ENCODE results near the gene RNF213.

The RNF213 gene

DNA sequence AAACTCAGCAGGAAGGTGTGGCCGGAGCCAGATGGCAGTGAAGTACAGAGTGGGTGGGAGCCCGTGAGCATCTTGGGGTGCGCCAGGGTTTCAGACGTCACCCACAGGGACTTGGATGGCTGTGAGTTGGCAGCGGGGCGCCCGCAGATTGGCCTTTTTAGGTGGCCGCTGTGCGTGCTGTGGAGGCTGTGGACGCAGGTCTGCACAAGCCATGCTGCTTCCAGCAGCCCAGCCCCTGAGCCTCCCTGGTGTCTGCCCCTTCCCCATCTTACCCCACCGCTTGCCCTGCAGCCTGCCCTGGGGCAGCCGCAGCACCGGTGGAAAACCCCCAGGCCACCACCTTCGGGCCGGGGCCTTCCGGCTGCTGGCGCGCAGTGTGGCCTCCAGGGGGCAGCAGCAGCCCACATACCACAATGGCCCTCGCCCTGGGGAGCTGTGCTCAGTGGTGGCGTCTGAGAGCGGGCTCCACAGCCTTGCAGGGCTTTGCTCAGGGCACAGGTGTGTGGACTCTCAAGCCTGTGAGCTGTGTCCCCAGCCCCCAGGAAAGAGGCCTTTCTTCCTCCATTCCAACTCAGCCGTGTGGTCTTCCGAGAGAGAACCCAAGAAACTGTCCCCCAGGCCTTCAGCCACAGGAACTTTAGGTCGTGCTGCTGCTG, 166.1 kb downstream of the RNF213 start:
- Mint-ChIP-seq H3K9me3 (no peaks in the 10 kb centered on the region), H3K27ac (no peak overlapping the region), H3K4me1 (peaks cover 14% of the 10 kb centered on the region), H3K4me3 (no peak overlapping the region), H3K27me3 (no peaks in the 10 kb centered on the region), H3K36me3 (no peaks in the 10 kb centered on the region)

DNA sequence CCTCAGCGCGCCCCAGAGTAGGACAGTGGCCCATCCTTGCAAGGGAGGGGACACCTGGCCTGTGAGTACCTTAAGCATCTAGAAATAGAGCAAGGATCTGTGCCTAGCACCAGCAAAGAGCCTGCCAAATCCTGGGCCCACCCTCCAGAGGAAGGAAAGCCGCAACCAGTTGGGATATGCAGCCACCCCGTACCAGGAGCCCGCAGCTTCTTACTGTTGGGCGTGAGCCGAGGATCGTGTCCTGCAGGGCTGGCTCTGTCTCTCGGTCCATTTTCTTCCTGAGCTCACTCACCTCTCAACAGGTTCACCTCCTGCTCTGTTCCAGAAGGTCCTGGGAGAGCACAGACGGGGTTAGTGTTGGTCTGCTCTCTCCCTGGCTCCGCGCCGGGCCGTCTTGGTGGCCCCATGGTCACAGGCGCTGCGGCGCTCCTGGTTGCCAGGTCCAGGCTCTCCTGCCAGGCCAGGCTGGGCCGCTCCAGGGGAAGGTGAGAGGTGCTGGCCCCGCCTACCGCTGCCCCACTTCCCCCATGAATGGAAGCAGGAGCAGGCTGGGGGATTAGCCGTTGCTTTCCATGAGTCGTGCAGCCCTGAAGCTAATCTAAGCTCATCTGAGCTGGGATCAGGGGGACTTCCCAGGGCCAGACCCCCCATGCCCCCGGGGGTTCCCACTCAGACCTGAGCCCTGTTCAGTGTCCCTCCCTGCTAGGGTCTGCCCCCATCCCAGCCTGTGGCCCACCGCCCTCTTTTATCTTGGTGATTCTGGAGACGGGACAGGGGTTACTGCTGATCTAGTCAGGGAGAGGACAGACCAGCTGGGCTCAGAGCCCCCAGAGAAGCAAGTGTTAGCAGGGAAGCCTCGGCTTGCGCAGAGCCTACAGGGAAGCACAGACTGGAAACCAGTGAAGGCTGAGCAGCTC, 167.0 kb downstream of the RNF213 start:
- Mint-ChIP-seq H3K9me3 (no peaks in the 10 kb centered on the region), H3K36me3 (no peaks in the 10 kb centered on the region), H3K4me1 (peaks cover 14% of the 10 kb centered on the region), H3K27me3 (no peaks in the 10 kb centered on the region), H3K27ac (no peak overlapping the region), H3K4me3 (no peak overlapping the region)

DNA sequence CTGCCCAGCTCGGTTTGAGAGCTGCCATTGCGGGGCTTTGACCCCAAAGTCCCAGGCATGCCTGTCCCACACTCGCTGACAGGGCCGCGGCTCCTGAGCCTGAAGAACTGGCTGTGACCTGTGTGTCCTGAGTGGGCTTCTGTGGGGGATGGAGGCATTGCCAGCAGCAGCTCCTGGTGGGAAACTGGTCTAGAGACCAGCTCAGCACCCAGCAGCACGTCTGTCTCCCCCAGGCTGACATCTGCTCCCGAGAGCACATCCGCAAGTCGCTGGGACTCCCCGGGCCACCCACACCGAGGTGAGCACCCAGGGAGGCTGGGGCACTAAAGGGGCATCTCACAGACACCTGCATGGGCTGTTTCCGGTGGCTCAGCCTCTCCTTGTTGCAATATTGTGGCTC, 167.7 kb downstream of the RNF213 start:
- no peak overlapping the region for H3K4me3 Mint-ChIP-seq
- H3K36me3 Mint-ChIP-seq: no peaks in the 10 kb centered on the region
- H3K27me3 Mint-ChIP-seq: no peaks in the 10 kb centered on the region
- H3K9me3 Mint-ChIP-seq: no peaks in the 10 kb centered on the region
- no peak overlapping the region for H3K27ac Mint-ChIP-seq
- peaks cover 14% of the 10 kb centered on the region for H3K4me1 Mint-ChIP-seq

GRCh38 chr17:80428796-80429195, 168.1 kb downstream of the RNF213 start:
- Mint-ChIP-seq H3K27ac (no peak overlapping the region), H3K4me1 (peaks cover 14% of the 10 kb centered on the region), H3K36me3 (no peaks in the 10 kb centered on the region), H3K4me3 (no peak overlapping the region), H3K9me3 (no peaks in the 10 kb centered on the region), H3K27me3 (no peaks in the 10 kb centered on the region)

- H3K27ac Mint-ChIP-seq: no peak overlapping the region
- no peak overlapping the region for H3K4me3 Mint-ChIP-seq
- peaks cover 10% of the 10 kb centered on the region for H3K4me1 Mint-ChIP-seq
- no peaks in the 10 kb centered on the region for H3K27me3 Mint-ChIP-seq
- H3K36me3 Mint-ChIP-seq: no peaks in the 10 kb centered on the region
- H3K9me3 Mint-ChIP-seq: no peaks in the 10 kb centered on the region
These were observed 169.0 kb downstream of the RNF213 start for GRCh38 chr17:80429356-80430275.

GRCh38 chr17:80430446-80431245, 170.0 kb downstream of the RNF213 start:
- no peaks in the 10 kb centered on the region for H3K9me3 Mint-ChIP-seq
- H3K36me3 Mint-ChIP-seq: no peaks in the 10 kb centered on the region
- H3K27me3 Mint-ChIP-seq: no peaks in the 10 kb centered on the region
- no peak overlapping the region for H3K27ac Mint-ChIP-seq
- H3K4me3 Mint-ChIP-seq: no peak overlapping the region
- H3K4me1 Mint-ChIP-seq: peaks cover 10% of the 10 kb centered on the region

GRCh38 chr17:80431246-80432195, 170.9 kb downstream of the RNF213 start:
- Mint-ChIP-seq H3K36me3 (no peaks in the 10 kb centered on the region), H3K4me3 (no peak overlapping the region), H3K27ac (no peak overlapping the region), H3K9me3 (no peaks in the 10 kb centered on the region), H3K27me3 (no peaks in the 10 kb centered on the region), H3K4me1 (peaks cover 4% of the 10 kb centered on the region)

- Mint-ChIP-seq H3K27me3 (no peaks in the 10 kb centered on the region), H3K9me3 (no peaks in the 10 kb centered on the region), H3K4me1 (no peaks in the 10 kb centered on the region), H3K27ac (no peak overlapping the region), H3K4me3 (no peak overlapping the region), H3K36me3 (no peaks in the 10 kb centered on the region)
These were observed 171.8 kb downstream of the RNF213 start for GRCh38 chr17:80432350-80432955.

- H3K9me3 Mint-ChIP-seq: no peaks in the 10 kb centered on the region
- no peaks in the 10 kb centered on the region for H3K4me1 Mint-ChIP-seq
- H3K27ac Mint-ChIP-seq: no peak overlapping the region
- H3K27me3 Mint-ChIP-seq: no peaks in the 10 kb centered on the region
- H3K4me3 Mint-ChIP-seq: no peak overlapping the region
- no peaks in the 10 kb centered on the region for H3K36me3 Mint-ChIP-seq
These were observed 172.4 kb downstream of the RNF213 start for GRCh38 chr17:80432961-80433550.

DNA sequence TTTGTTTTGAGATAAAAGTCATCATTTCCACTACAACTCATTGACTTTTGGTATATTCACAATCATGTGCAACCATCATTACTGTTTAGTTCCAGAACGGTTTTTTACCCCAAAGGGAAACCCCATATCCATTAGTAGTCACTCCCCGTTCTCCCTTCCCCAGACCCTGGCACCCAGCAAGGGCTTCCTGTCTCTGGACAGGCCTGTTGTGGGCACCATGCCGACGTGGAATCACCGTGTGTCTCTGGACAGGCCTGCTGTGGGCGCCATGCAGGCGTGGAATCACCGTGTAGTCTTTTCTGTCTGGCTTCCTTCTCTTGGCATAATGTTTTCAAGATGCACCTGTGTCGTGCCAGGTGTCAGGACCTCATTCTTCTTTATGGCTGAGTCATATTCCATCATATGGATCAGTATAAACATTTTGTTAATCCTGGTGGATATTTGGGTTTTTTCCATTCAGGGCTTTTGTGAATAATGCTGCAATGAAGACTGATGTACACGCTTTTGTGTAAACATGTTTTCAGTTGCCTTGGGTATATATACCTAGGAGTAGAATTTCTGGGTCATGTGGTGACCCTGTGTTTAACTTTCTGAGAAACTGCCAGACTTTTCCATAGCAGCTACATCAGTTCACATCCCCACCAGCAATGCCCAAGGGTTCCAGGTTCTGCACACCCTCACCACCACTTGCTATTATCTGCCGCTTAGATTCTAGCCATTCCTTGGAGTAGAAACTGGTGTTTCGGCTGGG, 173.4 kb downstream of the RNF213 start:
- Mint-ChIP-seq H3K9me3 (no peaks in the 10 kb centered on the region), H3K27ac (no peak overlapping the region), H3K4me1 (no peaks in the 10 kb centered on the region), H3K4me3 (no peak overlapping the region), H3K27me3 (no peaks in the 10 kb centered on the region), H3K36me3 (no peaks in the 10 kb centered on the region)

DNA sequence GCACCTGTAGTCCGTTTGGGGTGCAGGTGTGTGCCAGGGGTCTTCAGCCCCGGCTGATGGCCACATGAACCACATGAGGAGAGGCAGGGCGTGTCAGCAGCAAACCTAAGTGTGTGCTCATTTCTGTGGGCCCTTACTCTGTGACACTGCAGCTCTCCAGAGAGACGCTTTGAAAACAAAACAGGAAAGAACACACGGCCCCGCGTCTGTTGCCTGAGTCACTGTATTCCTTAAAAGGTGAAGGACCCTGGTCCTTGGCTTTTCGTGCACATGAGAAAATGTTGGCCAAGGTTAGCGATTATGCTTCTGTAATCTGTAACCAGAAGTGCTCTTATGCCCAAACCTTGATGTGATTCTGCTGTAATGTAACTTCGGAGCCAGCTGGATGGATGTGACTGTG, 176.9 kb downstream of the RNF213 start:
- H3K36me3 Mint-ChIP-seq: no peaks in the 10 kb centered on the region
- H3K27ac Mint-ChIP-seq: no peak overlapping the region
- H3K9me3 Mint-ChIP-seq: no peaks in the 10 kb centered on the region
- H3K4me1 Mint-ChIP-seq: no peaks in the 10 kb centered on the region
- no peak overlapping the region for H3K4me3 Mint-ChIP-seq
- no peaks in the 10 kb centered on the region for H3K27me3 Mint-ChIP-seq

DNA sequence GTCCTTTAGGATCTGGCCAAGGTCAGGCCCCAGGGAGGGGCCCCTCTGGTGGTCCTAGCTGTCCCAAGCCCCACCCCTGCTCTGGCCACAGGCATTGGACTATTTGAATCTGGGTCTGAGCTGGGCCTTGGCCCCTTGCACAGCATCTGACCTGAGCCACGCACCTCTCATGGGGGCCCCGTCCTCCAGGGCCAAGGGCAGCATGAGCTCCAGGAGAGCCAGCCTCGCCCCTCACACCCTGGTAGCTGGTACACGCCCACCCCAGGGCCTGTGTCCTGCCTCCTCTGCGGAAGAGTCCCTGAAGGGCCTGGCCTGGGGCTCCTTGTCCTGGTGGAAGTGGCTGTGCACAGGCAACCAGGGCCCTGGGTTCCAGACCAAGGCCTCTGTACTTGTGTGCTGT, 178.2 kb downstream of the RNF213 start:
- Mint-ChIP-seq H3K27ac (no peak overlapping the region), H3K4me3 (no peak overlapping the region), H3K27me3 (no peaks in the 10 kb centered on the region), H3K4me1 (no peaks in the 10 kb centered on the region), H3K36me3 (no peaks in the 10 kb centered on the region), H3K9me3 (no peaks in the 10 kb centered on the region)

DNA sequence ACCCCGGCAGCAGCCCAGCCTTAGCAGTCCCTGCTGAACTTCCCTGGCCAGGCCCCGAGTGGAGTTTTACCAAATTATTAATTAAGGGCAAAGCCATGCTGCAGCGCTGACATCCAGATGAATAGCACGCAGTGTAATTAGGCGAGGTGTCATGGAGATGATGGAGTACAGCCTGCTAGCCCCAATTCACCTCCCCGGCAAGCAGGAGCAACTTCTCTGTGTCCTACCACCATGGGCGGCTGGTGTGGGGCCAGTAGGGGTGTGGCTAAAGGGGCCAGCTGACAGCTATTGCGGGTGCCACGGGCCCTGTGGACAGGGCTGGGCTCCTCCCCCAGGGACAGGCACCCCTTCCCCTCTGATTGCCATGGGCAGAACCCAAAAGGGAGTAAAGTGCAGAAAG, 178.8 kb downstream of the RNF213 start:
- H3K9me3 Mint-ChIP-seq: no peaks in the 10 kb centered on the region
- H3K4me3 Mint-ChIP-seq: no peak overlapping the region
- H3K36me3 Mint-ChIP-seq: no peaks in the 10 kb centered on the region
- H3K27me3 Mint-ChIP-seq: no peaks in the 10 kb centered on the region
- no peaks in the 10 kb centered on the region for H3K4me1 Mint-ChIP-seq
- no peak overlapping the region for H3K27ac Mint-ChIP-seq
